Lung (tissue), 12 donors: ENCODE measurements around the gene KLHL4. TPM values are rescaled to one million over a fixed set of nuclear protein-coding genes. Genes with fewer than 3 reads are reported as not detected.

Experiments
- ATAC-seq: fragments of 200-7000 bp; cut with Tn5 transposase; one replicate; pipeline ENCODE4 v1.9.1; 2020; ENCODE audit warnings: moderate number of reproducible peaks; ENCODE audit not compliant: insufficient read depth, low FRiP score
- DNase-seq, 3 donors: peaks; one replicate each; pipeline ENCODE4 v3.0.0-alpha.2; 2013 to 2017
- H3K27ac ChIP-seq, 2 donors: one replicate each; pipeline ENCODE4 v1.5.1; 2013; ENCODE audit warnings: mild to moderate bottlenecking in 2 of 2, moderate library complexity in 2 of 2, control low read depth in 1 of 2, inconsistent platforms in 1 of 2, low read depth in 1 of 2, low read length in 1 of 2
- H3K27me3 ChIP-seq, 3 donors: one replicate each; pipeline ENCODE4 v1.5.1; 2013; ENCODE audit warnings: low read length in 2 of 3; ENCODE audit not compliant: control insufficient read depth in 3 of 3, insufficient read depth in 3 of 3
- H3K36me3 ChIP-seq, 4 donors: one replicate each; pipeline ENCODE4 v1.5.1; 2013; ENCODE audit warnings: low read length in 4 of 4, mild to moderate bottlenecking in 1 of 4, moderate library complexity in 1 of 4; ENCODE audit not compliant: control insufficient read depth in 4 of 4, insufficient read depth in 4 of 4
- H3K4me1 ChIP-seq, 5 donors: one replicate each; pipeline ENCODE4 v1.5.1; 2013; ENCODE audit warnings: low read length in 5 of 5, mild to moderate bottlenecking in 2 of 5, moderate library complexity in 1 of 5; ENCODE audit not compliant: control insufficient read depth in 5 of 5, insufficient read depth in 5 of 5
- H3K4me3 ChIP-seq: one replicate; pipeline ENCODE4 v1.5.1; 2013; ENCODE audit warnings: mild to moderate bottlenecking, control low read depth, moderate library complexity
- H3K9ac ChIP-seq, 2 donors: one replicate each; pipeline ENCODE4 v1.5.1; 2013; ENCODE audit warnings: low read length in 2 of 2, control low read depth in 1 of 2; ENCODE audit not compliant: insufficient read depth in 1 of 2
- H3K9me3 ChIP-seq, 4 donors: one replicate each; pipeline ENCODE4 v1.5.1; 2013; ENCODE audit warnings: low read length in 3 of 4, mild to moderate bottlenecking in 1 of 4, moderate library complexity in 1 of 4; ENCODE audit not compliant: control insufficient read depth in 4 of 4, insufficient read depth in 3 of 4
- CTCF ChIP-seq: IDR thresholded peaks from 2 replicates; pipeline ENCODE4 v1.5.1; 2012; ENCODE audit warnings: mild to moderate bottlenecking; ENCODE audit errors: control extremely low read depth, extremely low read depth
- WGBS, 2 donors: extraction: QIAGEN DNeasy Blood & Tissue Kit; methylation state at CpG; one replicate each; pipeline ENCODE4 v1.1.7; 2013; 5-methylcytosine and 5-hydroxymethylcytosine counted together
- polyA plus RNA-seq, 2 donors: library from polyadenylated mRNA; stranded (reverse); fragments of 200-250 nt; gene quantifications; one replicate each; pipeline ENCODE4 v1.2.1, GENCODE V29; 2013
- total RNA-seq, 2 donors: library from RNA; depleted of rRNA in 1 of 2; stranded (reverse); fragments of >200 nt in 1 of 2; gene quantifications; one replicate each; pipeline ENCODE4 v1.2.1, GENCODE V29; 2014 to 2021
- donor health status: control.
- donor health status: control.
- donor health status: Bipolar disorder and iron deficiency.
- donor health status: healthy.
- donor health status: DM: yes; HTN: yes; CAD: no.

Gene KLHL4
- total and polyA plus RNA-seq, 4 donors: 0.10 to 4.7 (median 1.6) TPM

- TF ChIP-seq CTCF: no peak
- no peaks in the 10 kb centered on the region for H3K36me3 ChIP-seq
- H3K27ac ChIP-seq: no peak overlapping the region
- H3K9ac ChIP-seq: no peak overlapping the region
- DNase-seq (no peak), ATAC-seq (no peak)
- H3K4me1 ChIP-seq: no peaks in the 10 kb centered on the region
- peaks cover 0 to 7% (median 0%) of the 10 kb centered on the region in 3 donors for H3K27me3 ChIP-seq
- H3K4me3 ChIP-seq: no peak overlapping the region
- H3K9me3 ChIP-seq: no peaks in the 10 kb centered on the region
- 69 to 81% methylated on average over 3 of the region's 3 CpGs for WGBS, 2 donors
Observed at GRCh38 chrX:87572901-87573300, 55.3 kb downstream of the KLHL4 start.

- no peaks in the 10 kb centered on the region for H3K4me1 ChIP-seq
- H3K36me3 ChIP-seq: no peaks in the 10 kb centered on the region
- 66 to 89% methylated on average over 1 of the region's 1 CpG for whole genome bisulfite sequencing, 2 donors
- peaks cover 0 to 12% (median 0%) of the 10 kb centered on the region in 3 donors for H3K27me3 ChIP-seq
- DNase-seq (peak in 1 of 3 donors; percentile 8), ATAC-seq (no peak)
- H3K9me3 ChIP-seq: peaks cover 0 to 2% (median 0%) of the 10 kb centered on the region in 4 donors
- no peak for TF ChIP-seq CTCF
- H3K9ac ChIP-seq: no peak overlapping the region
- H3K27ac ChIP-seq: no peak overlapping the region
- no peak overlapping the region for H3K4me3 ChIP-seq
Observed at GRCh38 chrX:87578978-87579377, 61.4 kb downstream of the KLHL4 start.

GRCh38 chrX:87580862-87581261, 63.3 kb downstream of the KLHL4 start:
- Histone ChIP-seq H3K36me3 (no peaks in the 10 kb centered on the region), H3K9ac (no peak overlapping the region), H3K4me1 (no peaks in the 10 kb centered on the region), H3K4me3 (no peak overlapping the region), H3K27me3 (peaks cover 0 to 5% (median 0%) of the 10 kb centered on the region in 3 donors), H3K27ac (no peak overlapping the region), H3K9me3 (peaks cover 0 to 2% (median 0%) of the 10 kb centered on the region in 4 donors)
- DNase-seq: no peak
- 85 to 94% methylated on average over 2 of the region's 2 CpGs for WGBS, 2 donors
- ATAC-seq: no peak
- no peak for TF ChIP-seq CTCF

GRCh38 chrX:87582453-87582852, 64.9 kb downstream of the KLHL4 start:
- ATAC-seq (no peak), DNase-seq (no peak)
- H3K27me3 ChIP-seq: peaks cover 0 to 5% (median 0%) of the 10 kb centered on the region in 3 donors
- no peaks in the 10 kb centered on the region for H3K4me1 ChIP-seq
- WGBS, 2 donors: 86 to 93% methylated on average over 5 to 6 of the region's 6 CpGs
- no peak overlapping the region for H3K27ac ChIP-seq
- peaks cover 0 to 2% (median 0%) of the 10 kb centered on the region in 4 donors for H3K9me3 ChIP-seq
- no peak overlapping the region for H3K4me3 ChIP-seq
- no peak for TF ChIP-seq CTCF
- no peaks in the 10 kb centered on the region for H3K36me3 ChIP-seq
- H3K9ac ChIP-seq: no peak overlapping the region
